ENCODE data around the gene CCDC183.
"Not testable (repeated sequence)": the region's sequence is repeated elsewhere in the genome, so short reads cannot be mapped to it uniquely, and the experiment has no call there.

CCDC183 gene

GRCh38 chr9:136823136-136824046, 27.3 kb downstream of the CCDC183 start:
- DNase-seq (ENCODE audit: extremely low read depth in 1 of 2, low read depth in 1 of 2), result no peak

GRCh38 chr9:136824496-136825225, 28.5 kb downstream of the CCDC183 start:
- DNase-seq (ENCODE audit: extremely low read depth in 1 of 2, low read depth in 1 of 2), result no peak

GRCh38 chr9:136825295-136826187, 29.4 kb downstream of the CCDC183 start:
- DNase-seq (ENCODE audit: extremely low read depth in 1 of 2, low read depth in 1 of 2), result no peak

GRCh38 chr9:136826188-136826541, 30.0 kb downstream of the CCDC183 start:
- DNase-seq (ENCODE audit: extremely low read depth in 1 of 2, low read depth in 1 of 2), result no peak

GRCh38 chr9:136826703-136827582, 30.8 kb downstream of the CCDC183 start:
- DNase-seq (ENCODE audit: extremely low read depth in 1 of 2, low read depth in 1 of 2), result no peak

- DNase-seq (ENCODE audit: extremely low read depth in 1 of 2, low read depth in 1 of 2), result no peak
These were observed 31.8 kb downstream of the CCDC183 start for GRCh38 chr9:136827794-136828473.

- DNase-seq (ENCODE audit: extremely low read depth in 1 of 2, low read depth in 1 of 2), result no peak
These were observed 32.5 kb downstream of the CCDC183 start for GRCh38 chr9:136828474-136829140.

GRCh38 chr9:136829412-136829811, 33.3 kb downstream of the CCDC183 start:
- no peak for DNase-seq (ENCODE audit: extremely low read depth in 1 of 2, low read depth in 1 of 2)

GRCh38 chr9:136829981-136830885, 34.1 kb downstream of the CCDC183 start:
- DNase-seq (ENCODE audit: extremely low read depth in 1 of 2, low read depth in 1 of 2), result no peak

- no peak for DNase-seq (ENCODE audit: extremely low read depth in 1 of 2, low read depth in 1 of 2)
These were observed 35.0 kb downstream of the CCDC183 start for GRCh38 chr9:136831002-136831719.

GRCh38 chr9:136831720-136832104, 35.6 kb downstream of the CCDC183 start:
- no peak for DNase-seq (ENCODE audit: extremely low read depth in 1 of 2, low read depth in 1 of 2)

GRCh38 chr9:136832581-136832980, 36.4 kb downstream of the CCDC183 start:
- DNase-seq (ENCODE audit: extremely low read depth in 1 of 2, low read depth in 1 of 2), result no peak

GRCh38 chr9:136833381-136834048, 37.4 kb downstream of the CCDC183 start:
- DNase-seq (ENCODE audit: extremely low read depth in 1 of 2, low read depth in 1 of 2), result not testable (repeated sequence)

GRCh38 chr9:136835162-136835931, 39.2 kb downstream of the CCDC183 start:
- DNase-seq (ENCODE audit: extremely low read depth in 1 of 2, low read depth in 1 of 2), result no peak

GRCh38 chr9:136835932-136836904, 40.1 kb downstream of the CCDC183 start:
- DNase-seq (ENCODE audit: extremely low read depth in 1 of 2, low read depth in 1 of 2), result no peak
